Measurements from ENCODE around the gene DNAJC4.

The DNAJC4 gene

DNA sequence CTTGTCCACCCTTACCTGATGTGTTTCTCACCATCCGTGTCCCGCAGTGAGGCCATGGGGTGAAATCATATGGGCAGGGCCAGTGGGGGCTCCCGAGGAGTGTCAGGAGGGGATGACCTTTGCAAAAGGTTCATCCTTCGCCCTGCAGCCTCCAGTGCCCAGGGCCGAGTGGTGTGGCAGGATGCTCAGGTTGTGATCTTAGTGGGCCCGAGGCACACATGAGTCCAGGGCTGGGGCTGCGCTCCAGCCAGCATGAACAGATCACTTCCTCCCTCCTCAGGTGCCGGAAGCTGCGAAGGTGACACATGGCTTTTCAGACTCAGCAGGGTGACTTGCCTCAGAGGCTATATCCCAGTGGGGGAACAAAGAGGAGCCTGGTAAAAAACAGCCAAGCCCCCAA lies 7.7 kb downstream of the DNAJC4 start:
- in situ Hi-C loops (cut with HindIII; ENCODE audit: low pct_ligation_motif_present, low sequenced_read_pairs): no loop called here
- Histone ChIP-seq H3K27ac (no peak overlapping the region), H3K4me3 (ENCODE audit: low read depth, low read length) (no peak overlapping the region), H3K27me3 (replicated peaks) (no peaks in the 10 kb centered on the region), H3K36me3 (replicated peaks) (peaks cover 8% of the 10 kb centered on the region)
- TF ChIP-seq, protein P1, sequence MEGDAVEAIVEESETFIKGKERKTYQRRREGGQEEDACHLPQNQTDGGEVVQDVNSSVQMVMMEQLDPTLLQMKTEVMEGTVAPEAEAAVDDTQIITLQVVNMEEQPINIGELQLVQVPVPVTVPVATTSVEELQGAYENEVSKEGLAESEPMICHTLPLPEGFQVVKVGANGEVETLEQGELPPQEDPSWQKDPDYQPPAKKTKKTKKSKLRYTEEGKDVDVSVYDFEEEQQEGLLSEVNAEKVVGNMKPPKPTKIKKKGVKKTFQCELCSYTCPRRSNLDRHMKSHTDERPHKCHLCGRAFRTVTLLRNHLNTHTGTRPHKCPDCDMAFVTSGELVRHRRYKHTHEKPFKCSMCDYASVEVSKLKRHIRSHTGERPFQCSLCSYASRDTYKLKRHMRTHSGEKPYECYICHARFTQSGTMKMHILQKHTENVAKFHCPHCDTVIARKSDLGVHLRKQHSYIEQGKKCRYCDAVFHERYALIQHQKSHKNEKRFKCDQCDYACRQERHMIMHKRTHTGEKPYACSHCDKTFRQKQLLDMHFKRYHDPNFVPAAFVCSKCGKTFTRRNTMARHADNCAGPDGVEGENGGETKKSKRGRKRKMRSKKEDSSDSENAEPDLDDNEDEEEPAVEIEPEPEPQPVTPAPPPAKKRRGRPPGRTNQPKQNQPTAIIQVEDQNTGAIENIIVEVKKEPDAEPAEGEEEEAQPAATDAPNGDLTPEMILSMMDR (IDR thresholded peaks at IDR 0.05; ENCODE audit: low read depth, low read length, missing control alignments): no peak
- no peak for DNase-seq

DNA sequence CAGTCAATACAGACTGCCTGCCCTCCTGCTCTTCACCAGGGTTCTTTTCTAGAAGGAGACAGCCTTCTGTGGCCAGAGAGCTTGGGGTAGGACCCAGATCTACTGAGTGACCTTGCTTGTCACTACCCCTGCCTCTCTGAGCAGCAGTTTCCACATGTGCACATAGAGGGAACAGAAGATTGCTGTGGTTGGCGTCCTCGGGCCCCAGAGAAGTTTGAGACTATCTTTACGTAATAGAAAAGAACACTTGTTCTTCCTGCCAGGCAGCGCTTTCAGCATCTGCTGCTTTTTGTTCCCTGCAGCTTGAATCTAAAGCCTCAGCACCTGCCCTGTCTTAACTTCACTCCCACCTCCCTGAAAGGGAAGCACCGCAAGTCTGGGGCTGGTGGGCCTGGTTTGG lies 8.7 kb downstream of the DNAJC4 start:
- peaks cover 15% of the 10 kb centered on the region for H3K36me3 ChIP-seq (replicated peaks)
- TF ChIP-seq, protein P1 (IDR thresholded peaks at IDR 0.05; ENCODE audit: low read depth, low read length, missing control alignments): no peak
- no peak overlapping the region for H3K27ac ChIP-seq
- no peak for DNase-seq
- in situ Hi-C loops (cut with HindIII; ENCODE audit: low pct_ligation_motif_present, low sequenced_read_pairs): no loop called here
- H3K27me3 ChIP-seq (replicated peaks): no peaks in the 10 kb centered on the region
- no peak overlapping the region for H3K4me3 ChIP-seq (ENCODE audit: low read depth, low read length)

DNA sequence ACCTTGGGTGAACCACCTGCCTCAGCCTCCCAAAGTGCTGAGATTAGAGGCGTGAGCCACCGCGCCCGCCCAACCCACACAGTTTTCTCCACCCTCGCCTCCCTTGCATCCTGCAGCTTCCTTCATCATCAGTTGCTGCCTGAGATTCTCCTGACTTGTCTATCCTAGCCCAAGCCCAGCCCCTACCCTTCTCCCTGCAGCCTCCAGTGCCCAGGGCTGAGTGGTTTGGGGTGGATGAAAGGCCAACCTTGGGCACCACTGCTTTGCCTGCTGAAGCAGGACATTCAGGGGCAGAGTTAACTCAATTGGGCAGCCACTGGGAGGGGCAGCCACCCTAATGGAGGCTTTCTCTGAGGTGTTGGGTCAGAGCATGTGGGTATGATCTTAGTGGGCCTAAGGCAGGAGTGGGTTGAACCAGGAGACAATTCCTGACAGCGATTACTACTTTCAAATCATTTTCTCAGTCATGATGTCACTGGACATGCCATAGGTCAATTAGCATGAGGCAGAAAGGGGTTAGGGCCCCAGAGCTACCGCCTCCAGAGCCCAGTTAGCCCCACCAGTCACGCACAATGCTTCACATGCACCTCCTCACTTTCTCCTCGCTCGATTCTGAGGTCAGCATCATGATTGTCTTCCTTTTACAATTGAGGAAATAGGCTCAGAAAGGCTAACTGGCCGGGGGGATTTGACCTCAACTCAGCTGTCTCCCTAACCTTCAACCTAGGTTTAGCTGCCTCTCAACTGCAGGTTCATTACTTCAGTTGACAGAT lies 9.5 kb downstream of the DNAJC4 start:
- no peak for DNase-seq
- H3K27me3 ChIP-seq (replicated peaks): no peaks in the 10 kb centered on the region
- H3K27ac ChIP-seq: peak overlapping the region; percentile 97
- no peak overlapping the region for H3K4me3 ChIP-seq (ENCODE audit: low read depth, low read length)
- in situ Hi-C loops (cut with HindIII; ENCODE audit: low pct_ligation_motif_present, low sequenced_read_pairs): no loop called here
- TF ChIP-seq, protein P1 (IDR thresholded peaks at IDR 0.05; ENCODE audit: low read depth, low read length, missing control alignments): no peak
- H3K36me3 ChIP-seq (replicated peaks): peaks cover 18% of the 10 kb centered on the region

DNA sequence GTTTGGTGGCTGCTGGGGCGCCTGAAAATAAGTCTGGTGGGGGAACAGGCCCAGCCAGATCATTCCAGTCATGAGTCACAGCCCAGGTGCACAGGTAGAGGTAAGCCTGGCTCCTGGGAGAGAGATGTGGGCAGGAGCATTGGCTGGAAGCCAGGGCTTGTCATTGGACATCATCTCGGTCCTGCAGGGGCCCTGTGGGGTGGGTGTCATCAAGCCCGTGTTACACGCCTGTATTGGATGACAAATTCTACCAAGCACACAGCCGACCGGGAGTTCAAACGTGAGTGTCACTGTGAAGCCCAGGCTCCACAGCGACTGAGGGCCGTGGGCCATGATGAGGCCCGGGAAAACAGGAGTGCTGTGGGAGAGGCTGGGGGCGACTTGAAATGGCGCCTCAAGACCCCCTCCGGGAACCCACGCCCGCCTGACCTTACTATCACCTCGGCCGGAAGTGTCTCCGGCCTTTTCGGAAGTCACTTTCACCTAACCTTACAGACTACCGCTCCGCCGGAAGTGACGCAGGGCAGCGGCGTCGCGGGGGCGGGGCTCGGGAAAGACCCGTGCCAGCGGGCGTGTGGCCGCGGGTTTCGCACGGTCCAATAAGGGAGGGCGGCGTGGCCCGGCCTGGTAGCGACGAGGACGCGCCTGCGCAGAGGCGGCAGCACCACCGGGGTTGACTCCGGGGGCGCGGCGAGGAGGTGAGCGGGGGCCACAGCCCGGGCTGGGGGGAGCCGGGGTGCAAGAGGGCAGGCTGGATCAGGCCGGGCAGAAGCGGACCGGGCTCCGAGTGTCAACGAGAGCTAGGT lies 10.3 kb downstream of the DNAJC4 start, which contains the start of gene FKBP2:
TSS of gene FKBP2 (plus strand) at position 661 of the 806 bp plus-strand sequence. CDS start 1,293 bp downstream, outside the sequence.
- Histone ChIP-seq H3K27ac (peak within 1 kb of the TSS; percentile 97), H3K27me3 (replicated peaks) (no peaks in the 10 kb centered on the region), H3K36me3 (replicated peaks) (peaks cover 18% of the 10 kb centered on the region), H3K4me3 (ENCODE audit: low read depth, low read length) (peak within 1 kb of the TSS; percentile 81)
- TF ChIP-seq, protein P1 (IDR thresholded peaks at IDR 0.05; ENCODE audit: low read depth, low read length, missing control alignments): no peak
- peak; percentile 94 for DNase-seq
- in situ Hi-C loops (cut with HindIII; ENCODE audit: low pct_ligation_motif_present, low sequenced_read_pairs): no loop called here

DNA sequence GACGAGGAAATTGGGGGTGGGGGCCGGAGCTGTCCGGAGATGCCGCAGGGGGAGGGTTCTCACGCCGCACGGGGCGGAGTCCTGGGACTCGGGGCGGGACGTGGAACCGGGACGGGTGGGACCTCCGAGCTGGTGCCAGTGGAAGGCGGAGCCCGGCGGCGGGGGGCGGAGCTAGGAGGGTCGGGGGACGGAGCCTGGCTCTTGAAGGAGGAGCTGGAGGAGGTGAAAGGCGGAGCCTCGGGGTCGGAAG lies 10.8 kb downstream of the DNAJC4 start:
- DNase-seq: peak; percentile 99
- in situ Hi-C loops (cut with HindIII; ENCODE audit: low pct_ligation_motif_present, low sequenced_read_pairs): no loop called here
- Histone ChIP-seq H3K27me3 (replicated peaks) (no peaks in the 10 kb centered on the region), H3K27ac (peak overlapping the region; percentile 97), H3K36me3 (replicated peaks) (peaks cover 18% of the 10 kb centered on the region), H3K4me3 (ENCODE audit: low read depth, low read length) (peak overlapping the region; percentile 72)
- TF ChIP-seq, protein P1 (IDR thresholded peaks at IDR 0.05; ENCODE audit: low read depth, low read length, missing control alignments): no peak
